OCI-LY3 (cell line): ENCODE data around the gene ITGAE.

ENCODE experiments used
- CTCF ChIP-seq: fragments of 200-600, 300-600 bp; sonication (generic); IDR thresholded peaks from 2 replicates; pipeline ENCODE4 v1.5.1; 2014; ENCODE audit warnings: antibody characterized with exemption, low read length, low read depth
- EZH2phosphoT487 ChIP-seq: fragments of 200-600 bp; shearing (Covaris generic); IDR thresholded peaks from 2 replicates; pipeline ENCODE4 v1.6.1; 2018; ENCODE audit warnings: antibody characterized with exemption, mixed run types, low read depth

DNA sequence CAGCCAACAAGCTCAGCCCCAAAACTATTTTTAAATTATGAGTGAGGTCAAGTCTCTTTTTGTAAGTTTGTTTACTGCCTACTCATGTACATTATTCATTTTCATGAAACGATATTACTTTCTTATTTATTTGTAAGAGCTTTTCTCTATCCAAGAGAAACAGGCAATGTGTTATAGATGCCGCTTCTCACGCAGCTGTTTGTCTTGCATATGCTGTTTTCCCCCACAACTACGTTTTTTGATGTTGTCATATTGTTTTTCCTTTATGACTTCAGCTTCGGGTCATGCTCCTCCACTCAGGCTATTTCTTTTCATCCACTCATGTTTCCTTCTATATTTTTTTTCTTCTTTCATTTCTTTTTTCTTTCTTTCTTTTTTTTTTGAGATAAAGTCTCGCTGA is 20.0 kb downstream of the ITGAE start:
- TF ChIP-seq CTCF (no peak), EZH2phosphoT487 (no peak)
